A549 treated with DMSO at 1 μM for 4 hours (cell line): ENCODE results near the gene SLC6A6. TPM values are rescaled to one million over a fixed set of nuclear protein-coding genes. Genes with fewer than 3 reads are reported as not detected.

Experiments used
- total RNA-seq: library from RNA; stranded (reverse); fragments of 200-300 nt; extraction: Qiagen RNA extraction; gene quantifications from 5 replicates; pipeline ENCODE4 v1.2.3, GENCODE V29; 2022; ENCODE audit warnings: low read depth

SLC6A6 gene
- 90.4 to 125 TPM (median 108 TPM) in 5 replicates for total RNA-seq

GRCh38 chr3:14402304-14402811 lies at the start of gene SLC6A6:
SLC6A6 (plus strand) TSS chr3:14402606; CDS start chr3:14443635, 41,029 bp downstream.

Other genes starting within 250 kb of the SLC6A6 start
- 28.6 to 33.7 TPM (median 33.2 TPM) in 5 replicates for gene XPC, start 224.0 kb upstream of the SLC6A6 start, total RNA-seq
- gene LSM3, start 223.8 kb upstream of the SLC6A6 start, total RNA-seq: 19.1 to 24.1 TPM (median 21.4 TPM) in 5 replicates
- gene GRIP2, start 137.7 kb downstream of the SLC6A6 start, total RNA-seq: 1.00 to 2.3 TPM (median 1.9 TPM) in 5 replicates
- 10.9 to 13.5 TPM (median 11.9 TPM) in 5 replicates for gene CCDC174, start 249.2 kb downstream of the SLC6A6 start, total RNA-seq